C4-2B (cell line): ENCODE results near the gene PTPN23.

ENCODE experiments used
- CTCF ChIP-seq: fragments of 450-650 bp; conservative IDR thresholded peaks from 2 replicates; pipeline ENCODE4 v1.5.1; 2017; ENCODE audit warnings: mild to moderate bottlenecking
- ZFX ChIP-seq: fragments of 450-650 bp; IDR thresholded peaks from 2 replicates; pipeline ENCODE4 v1.6.1; 2017

- TF ChIP-seq CTCF (no peak), ZFX (no peak)
These were observed 42.8 kb downstream of the PTPN23 start for GRCh38 chr3:47423548-47424145.
